GM19240 (cell line): Measurements from ENCODE around the gene SMIM10L2A.
"Not testable (repeated sequence)": the region's sequence is repeated elsewhere in the genome, so short reads cannot be mapped to it uniquely, and the experiment has no call there.

Experiments
- DNase-seq: peaks from one replicate; pipeline ENCODE4 v3.0.0; 2011; ENCODE audit warnings: low spot score; ENCODE audit not compliant: insufficient read length

The SMIM10L2A gene

DNA sequence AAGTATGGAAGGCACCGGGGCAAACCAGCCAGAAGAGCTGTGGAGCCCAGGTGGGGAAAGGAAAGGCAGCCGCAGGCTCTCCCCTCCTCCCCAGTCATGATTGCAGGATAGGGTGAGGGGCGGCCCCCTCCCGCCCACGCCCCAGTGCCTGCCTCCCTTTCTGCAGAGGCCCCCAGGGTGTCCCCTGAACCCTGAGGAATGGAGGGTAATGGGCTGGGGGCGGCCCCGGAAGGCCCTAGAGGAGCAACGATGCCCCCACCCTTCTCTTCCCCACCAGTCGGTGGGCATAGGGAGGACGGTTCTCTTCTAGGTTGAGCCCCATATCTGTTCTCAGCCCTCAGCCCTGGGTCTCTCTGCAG, 1.0 kb downstream of the SMIM10L2A start:
- not testable (repeated sequence) for DNase-seq

GRCh38 chrX:135423173-135423864, 1.6 kb downstream of the SMIM10L2A start:
- DNase-seq, result not testable (repeated sequence)

GRCh38 chrX:135424469-135424868, 2.7 kb downstream of the SMIM10L2A start:
- DNase-seq, result no peak

DNA sequence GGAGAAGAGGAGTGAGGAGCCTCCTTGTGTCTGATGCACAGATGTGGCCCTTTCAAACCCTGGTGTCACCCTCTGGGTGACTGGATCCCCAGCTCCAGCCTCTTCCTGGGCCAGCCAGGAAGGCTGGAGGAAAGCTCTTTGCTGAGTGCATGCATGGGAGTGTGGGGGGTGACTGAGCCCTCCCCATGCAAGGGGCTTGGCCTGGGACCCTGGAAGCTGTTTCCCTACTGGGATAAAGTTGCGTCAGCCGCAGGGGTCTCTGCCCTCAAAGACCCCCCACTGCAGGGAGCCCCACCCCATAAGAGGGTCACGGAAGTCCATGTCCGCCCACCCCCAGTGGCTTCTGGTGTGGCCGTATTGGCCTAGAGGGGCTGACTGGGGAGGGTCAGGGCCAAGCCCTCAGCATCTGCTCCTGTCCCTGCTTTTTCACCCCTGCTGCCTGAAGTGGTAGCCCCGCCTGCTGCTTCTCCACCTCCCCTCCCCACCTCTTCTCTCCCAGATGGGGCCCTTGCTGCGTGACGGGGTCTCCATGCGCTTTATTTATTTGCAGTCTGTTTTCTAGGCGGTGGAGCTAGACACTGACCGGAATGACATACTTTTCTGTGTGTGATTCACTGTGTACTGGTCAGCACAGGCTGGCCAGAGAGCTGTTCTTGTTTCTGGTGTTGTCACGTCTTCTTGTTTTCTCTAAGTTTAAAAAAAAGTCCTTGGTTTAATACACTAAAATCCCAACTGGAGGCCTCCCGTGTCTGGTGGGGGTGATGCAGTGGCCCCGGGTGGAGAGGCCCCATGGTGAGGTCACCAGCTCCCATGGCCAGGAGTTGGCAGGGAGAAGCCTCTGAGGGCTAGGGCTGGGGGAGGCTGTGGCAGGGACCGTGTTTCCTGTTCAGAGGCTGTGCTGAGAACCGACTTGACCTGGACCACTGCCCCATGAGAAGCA, 3.6 kb downstream of the SMIM10L2A start:
- DNase-seq, result no peak

GRCh38 chrX:135429429-135429828, 7.7 kb downstream of the SMIM10L2A start:
- no peak for DNase-seq

DNA sequence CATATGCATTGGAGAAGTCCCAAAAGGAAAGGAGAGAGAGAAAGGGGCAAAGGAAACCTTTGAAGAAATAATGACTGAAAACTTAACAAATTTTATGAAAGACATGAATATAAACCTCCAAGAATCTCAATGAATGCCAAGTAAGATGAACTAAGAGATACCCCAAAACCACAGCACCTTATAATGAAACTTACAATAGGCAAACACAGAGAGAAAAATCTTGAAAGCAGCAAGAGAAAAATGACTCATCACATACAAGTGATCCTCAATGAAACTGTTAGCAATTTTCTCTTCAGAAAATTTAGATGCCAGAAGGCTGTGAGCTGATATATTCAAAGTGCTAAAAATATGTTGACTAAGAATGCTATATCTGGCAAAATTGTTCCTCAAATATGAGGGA, 10.1 kb downstream of the SMIM10L2A start:
- DNase-seq, result no peak

DNA sequence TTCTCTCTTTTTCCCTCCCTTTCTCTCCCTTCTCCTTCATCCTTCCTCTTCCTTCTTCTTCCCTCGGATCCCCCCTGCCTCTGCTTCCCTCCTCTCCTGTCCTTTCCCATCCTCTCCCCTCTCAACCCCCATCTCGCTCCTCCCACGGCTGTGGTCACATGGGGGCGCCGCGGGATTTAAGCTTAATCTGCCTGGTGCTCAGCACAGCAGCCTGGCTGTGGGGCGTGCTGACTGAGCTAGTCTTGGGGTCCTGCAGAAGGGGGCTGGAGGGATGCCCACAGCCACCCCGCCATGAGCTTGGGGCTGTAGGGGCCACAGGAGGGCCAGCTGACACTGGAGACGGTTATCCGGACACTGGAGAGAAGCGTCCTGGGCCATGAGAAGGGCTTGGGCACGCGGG, 10.7 kb downstream of the SMIM10L2A start:
- no peak for DNase-seq

DNA sequence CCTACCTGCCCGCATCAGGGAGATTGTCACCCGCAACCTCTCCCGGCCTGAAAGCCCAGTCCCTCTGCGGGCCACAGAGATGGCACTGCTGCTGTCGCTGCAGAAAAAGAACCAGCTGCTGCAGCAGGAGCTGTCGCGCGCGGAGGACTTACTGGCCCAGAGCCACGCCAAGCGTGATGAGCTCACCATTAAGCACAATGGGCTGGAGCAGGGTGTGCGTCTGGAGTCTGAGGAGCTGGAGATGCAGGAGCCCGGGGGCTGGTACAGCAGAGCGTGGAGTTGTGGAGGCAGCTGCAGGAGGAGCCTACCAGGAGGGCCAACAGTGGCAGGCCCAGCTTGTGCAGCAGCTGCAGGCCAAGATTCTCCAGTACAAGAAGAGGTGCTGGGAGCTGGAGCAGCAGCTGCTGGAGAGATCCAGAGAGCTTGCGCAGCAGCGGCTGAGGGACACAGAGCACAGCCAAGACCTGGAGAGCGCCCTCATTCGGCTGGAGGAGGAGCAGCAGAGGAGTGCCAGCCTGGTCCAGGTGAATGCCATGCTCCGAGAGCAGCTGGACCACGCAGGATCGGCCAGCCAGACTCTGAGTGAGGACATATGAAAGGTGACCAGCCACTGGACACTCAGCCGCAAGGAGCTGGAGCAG, 11.3 kb downstream of the SMIM10L2A start:
- DNase-seq, result no peak

- no peak for DNase-seq
Observed at GRCh38 chrX:135433531-135434257, 11.9 kb downstream of the SMIM10L2A start.

GRCh38 chrX:135434258-135435138, 12.8 kb downstream of the SMIM10L2A start:
- no peak for DNase-seq

DNA sequence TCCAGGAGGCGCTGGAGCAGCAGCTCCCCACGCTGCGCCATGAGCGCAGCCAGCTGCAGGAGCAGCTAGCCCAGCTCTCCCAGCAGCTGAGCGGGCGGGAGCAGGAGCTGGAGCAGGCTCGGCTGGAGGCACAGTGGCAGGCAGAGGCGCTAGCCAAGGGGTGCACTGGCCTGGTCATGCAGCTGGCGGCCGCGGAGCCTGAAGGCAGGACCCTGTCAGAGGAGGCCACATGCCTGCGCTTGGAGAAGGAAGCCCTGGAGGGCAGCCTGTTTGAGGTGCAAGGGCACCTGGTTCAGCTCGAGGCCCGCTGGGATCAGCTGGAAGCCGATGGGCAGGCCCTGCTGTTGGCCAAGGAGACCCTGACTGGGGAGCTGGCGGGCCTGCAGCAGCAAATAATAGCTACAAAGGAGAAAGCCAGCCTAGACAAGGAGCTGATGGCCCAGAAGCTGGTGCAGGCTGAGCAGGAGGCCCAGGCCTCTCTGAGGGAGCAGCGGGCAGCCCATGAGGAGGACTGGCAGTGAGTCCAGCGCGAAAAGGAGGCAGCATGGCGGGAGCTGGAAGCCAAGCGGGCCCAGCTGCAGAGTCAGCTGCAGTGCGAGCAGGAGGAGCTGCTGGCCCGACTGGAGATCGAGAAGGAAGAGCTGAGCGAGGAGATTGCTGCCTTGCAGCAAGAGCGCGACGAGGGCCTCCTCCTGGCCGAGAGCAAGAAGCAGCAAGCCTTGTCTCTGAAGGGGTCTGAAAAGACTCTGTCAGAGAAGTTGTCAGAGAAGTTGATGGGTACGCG, 13.6 kb downstream of the SMIM10L2A start:
- no peak for DNase-seq

DNA sequence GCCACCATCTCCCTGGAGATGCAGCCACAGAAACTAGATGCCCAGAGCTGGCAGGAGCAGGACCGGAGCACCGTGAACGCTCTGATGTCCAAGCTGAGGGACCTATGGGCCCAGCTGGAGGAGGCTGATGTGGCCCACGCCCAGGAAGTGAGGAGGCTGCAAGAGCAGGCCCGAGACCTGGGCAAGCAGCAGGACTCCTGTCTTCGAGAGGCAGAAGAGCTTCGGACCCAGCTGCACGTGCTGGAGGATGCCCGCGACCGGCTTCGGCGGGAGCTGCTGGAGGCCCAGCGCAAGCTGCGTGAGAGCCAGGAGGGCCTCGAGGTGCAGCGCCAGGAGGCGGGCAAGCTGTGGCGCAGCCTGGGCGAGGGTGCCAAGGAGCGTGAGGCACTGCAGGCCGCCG, 14.2 kb downstream of the SMIM10L2A start:
- DNase-seq, result no peak

GRCh38 chrX:135436456-135436855, 14.7 kb downstream of the SMIM10L2A start:
- no peak for DNase-seq

DNA sequence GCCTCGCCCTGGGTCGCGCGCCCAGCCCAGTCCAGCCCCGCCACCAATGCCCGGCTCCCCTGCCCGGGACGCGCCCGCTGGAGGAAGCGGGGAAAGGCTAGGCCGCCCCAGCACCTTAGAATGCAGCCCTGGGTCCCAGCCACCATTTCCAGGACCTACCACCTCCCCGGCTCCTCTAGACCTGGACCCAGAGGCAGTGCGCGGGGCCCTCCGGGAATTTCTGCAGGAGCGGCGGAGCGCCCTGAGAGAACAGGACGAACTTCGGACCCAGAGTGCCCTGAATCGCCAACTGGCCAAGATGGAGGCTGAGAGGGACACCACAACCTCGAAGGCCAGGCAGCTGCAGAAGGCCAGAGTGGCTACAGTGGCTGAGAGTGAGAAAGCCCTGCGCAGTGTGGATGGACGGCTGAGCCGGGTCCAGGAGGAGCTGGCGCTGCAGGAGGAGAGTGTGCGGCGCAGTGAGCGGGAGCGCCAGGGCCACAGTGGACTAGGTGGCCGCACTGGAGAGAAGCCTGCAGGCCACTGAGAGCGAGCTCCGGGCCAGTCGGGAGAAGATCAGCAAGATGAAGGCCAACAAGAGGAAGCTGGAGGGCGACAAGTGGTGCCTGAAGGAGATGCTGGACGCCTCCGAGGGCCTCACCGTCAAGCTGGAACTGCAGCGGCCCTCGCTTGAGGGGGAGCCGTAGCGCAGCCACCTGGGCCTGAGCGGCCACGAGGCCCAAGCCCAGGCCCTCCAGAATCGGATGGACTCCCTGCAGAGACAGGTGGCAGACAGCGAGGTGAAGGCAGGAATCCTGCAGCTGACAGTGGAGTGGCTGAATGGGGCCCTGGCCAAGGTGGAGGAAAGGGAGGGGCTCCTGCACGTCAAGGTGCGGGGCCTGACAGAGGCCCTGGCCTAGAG, 15.5 kb downstream of the SMIM10L2A start:
- DNase-seq, result no peak

- no peak for DNase-seq
Observed at GRCh38 chrX:135437867-135438733, 16.4 kb downstream of the SMIM10L2A start.

DNA sequence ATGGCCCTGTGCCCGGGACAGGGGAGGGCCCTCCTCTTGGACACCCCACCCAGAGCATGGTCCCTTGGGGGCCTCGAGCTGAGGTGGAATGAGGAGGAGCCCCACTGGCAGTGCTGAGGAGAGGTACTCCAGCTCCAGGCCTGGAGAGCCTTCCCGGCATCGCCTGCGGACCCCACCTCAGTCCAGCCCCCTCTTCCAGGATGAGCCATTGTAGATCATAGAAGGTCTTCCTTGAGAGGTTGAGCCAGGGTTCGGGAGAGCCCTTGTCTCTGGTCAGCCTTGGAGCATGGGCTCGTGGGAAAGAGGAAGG, 16.9 kb downstream of the SMIM10L2A start:
- no peak for DNase-seq

GRCh38 chrX:135449637-135450550, 28.1 kb downstream of the SMIM10L2A start:
- no peak for DNase-seq
